Measurements from ENCODE around the gene ATL3.
A peak's percentile ranks its signal among the peaks of the same experiment; 100 is the strongest.
"Not testable (repeated sequence)": the region's sequence is repeated elsewhere in the genome, so short reads cannot be mapped to it uniquely, and the experiment has no call there.

Gene ATL3

DNA sequence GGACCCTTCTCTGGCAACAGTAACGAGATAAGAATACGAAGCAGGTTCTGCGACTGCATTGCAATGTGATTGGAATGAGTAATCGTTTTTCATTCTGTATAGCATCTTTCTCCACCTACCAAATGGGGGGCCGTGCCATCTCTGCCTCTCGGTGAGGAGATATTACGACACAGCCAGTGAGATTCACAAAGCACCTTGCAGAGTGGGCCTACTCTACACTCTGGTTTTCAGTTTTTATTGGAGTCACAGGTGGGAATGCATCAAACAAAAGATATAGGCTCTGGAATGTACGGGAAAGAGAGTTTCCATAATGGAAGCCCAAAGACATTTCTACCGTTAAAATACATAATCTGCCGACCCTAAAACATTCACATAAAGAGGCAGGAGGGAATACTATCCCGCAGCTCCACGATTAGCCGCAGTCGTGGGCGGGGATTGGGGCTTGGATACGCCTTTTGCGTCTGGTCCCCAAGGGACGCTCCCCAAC is 9.7 kb upstream of the ATL3 start:
- DNase-seq = no peak

GRCh38 chr11:63673579-63673978 is 2.4 kb upstream of the ATL3 start:
- no peak for DNase-seq

DNA sequence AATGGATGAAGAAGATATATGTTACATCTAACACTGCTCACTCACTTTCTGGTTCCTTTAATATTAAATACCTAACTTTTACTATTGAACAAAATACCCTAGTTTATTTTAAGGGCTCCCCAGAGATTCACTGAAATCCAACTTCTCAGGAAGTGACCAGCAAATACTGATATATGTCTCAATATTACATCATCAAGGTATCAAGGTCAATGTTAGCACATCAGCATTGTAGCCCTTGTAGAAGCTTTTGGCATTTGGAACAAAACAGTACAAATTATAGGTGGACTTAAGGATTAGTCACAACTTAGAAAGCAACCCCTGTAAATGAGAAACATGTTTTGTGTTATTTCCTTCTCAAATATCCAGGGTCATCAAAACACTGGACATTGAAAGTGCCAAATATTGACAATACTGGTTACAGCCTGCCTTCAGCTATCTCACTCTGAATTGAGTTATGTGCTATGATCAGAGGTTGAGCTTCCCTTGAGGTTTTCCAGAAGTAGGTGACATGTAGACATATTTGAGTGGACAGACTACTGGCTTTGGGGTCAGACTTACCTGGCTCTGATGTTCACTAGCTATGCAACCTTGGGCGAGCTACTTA is 1.9 kb upstream of the ATL3 start:
- no peak for DNase-seq

- DNase-seq = no peak
These were observed 934 bp upstream of the ATL3 start for GRCh38 chr11:63672156-63672463.

DNA sequence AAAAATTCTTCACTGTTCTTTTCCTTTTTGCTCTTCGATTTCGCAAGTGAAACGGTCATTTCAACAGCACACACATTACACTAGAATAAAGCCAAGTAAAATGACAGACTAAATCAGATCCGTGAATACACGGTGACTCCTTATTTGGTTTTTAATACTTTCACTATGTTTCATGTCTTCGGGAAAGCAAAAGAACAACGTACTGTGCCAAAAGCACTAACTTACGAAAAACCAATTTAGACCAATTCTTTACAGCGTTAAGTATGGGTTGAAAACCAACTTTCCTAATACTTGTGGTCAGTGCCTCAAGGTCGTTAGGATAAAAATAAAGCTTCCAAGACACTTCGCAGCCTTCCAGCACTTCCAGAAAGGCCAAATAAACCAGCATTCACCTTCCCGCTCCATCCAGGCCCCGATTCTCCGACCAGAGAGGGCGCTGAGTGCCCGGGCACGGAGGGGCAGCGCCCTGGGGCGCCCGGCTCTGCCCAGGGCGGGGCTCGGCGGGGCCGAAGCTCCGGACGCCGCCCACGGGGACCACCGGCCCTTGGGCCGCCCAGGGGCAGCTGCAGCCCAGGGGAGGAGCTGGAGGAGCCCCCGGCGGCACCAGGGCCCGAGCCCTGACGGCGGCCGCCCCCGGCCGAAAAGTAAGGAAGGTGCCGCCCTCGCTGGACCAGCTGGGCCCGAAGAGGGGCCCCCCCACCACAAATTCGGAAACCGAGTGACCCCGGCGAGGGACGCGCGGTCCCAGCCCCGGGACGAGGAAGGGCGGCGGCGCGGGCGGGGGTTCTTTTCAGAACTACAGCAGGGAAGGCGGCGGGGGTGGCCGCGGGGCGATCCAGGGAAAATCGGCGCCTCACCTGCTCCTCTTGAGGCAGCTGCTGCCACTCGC is 499 bp downstream of the ATL3 start:
- peak; percentile 77 for DNase-seq

DNA sequence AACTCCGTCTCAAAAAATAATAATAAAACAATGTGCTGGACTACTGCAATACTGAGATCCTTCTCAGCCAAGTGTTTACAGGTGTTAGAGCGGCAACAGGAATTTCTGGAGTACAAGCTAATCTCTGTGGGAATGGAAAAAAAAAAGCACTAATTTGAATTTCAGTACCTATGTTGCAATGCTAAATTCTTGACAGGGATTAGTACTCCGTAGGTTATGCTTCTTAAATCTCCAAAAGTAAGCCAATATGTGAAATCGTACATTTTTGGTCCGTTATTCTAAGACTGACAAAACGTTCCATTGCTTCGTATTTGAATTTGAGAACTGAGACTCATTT is 1.1 kb downstream of the ATL3 start:
- no peak for DNase-seq

DNA sequence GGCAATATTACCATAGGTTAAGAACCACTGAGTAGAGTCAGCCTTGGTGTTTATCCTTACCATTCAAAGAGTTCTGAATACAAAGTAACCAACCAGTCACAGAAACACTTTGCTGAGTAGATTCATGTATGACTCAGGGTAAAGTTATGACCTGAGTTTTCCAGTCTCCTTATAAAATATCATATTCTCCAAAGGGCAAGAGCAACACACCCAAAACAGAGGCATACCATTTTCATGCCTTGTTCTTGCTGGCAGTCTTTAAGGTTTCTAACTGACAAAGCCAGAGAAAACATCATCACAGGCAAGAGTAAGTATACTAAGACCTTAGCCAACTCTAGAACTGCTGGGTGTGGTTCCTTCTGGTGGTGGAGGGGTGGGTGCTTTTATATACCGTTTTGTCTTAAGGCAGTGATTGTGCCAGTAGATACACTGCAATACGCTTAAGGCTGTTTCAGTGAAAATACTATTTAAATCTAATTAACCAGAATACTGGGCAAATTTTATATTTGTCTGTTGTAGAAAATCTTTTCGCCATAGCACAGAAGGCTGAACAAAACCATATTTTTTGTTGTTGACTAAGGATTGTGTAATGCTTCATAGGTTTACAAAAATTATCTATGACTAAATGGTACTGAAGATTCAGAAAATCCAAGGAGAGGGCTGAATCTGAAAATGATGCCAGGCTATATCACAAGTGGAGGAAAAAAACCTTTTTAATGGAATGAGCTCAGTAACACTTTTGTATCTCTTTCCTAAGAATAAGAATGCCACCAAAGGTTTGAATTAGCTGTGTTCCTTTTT is 3.0 kb downstream of the ATL3 start:
- DNase-seq = no peak

GRCh38 chr11:63666874-63667273 is 4.3 kb downstream of the ATL3 start:
- DNase-seq = no peak

GRCh38 chr11:63663809-63664208 is 7.4 kb downstream of the ATL3 start:
- no peak for DNase-seq

GRCh38 chr11:63660972-63661371 is 10.2 kb downstream of the ATL3 start:
- no peak for DNase-seq

- DNase-seq = no peak
These were observed 18.5 kb downstream of the ATL3 start for GRCh38 chr11:63652671-63653070.

DNA sequence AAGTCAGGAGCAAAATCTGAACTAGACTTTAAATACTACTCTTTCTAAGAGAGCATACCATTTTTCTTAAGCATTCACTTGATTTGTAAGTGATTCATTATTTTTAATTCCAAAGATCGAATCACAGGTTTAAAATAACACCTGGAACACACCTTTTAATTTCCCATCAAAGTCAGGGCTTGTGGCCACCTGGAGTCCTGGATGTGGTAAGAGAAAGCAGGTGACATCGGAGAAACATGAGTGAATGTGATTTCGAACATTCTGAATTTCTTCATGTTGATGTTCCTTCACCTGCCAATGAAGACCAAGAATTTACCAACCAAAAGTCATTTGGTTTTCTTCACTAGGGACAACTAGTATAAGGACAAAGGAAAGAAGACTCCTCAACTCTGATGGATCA is 28.0 kb downstream of the ATL3 start:
- DNase-seq = no peak

- no peak for DNase-seq
These were observed 29.4 kb downstream of the ATL3 start for GRCh38 chr11:63641727-63642126.

- peak; percentile 16 for DNase-seq
These were observed 31.9 kb downstream of the ATL3 start for GRCh38 chr11:63639199-63639832.

DNA sequence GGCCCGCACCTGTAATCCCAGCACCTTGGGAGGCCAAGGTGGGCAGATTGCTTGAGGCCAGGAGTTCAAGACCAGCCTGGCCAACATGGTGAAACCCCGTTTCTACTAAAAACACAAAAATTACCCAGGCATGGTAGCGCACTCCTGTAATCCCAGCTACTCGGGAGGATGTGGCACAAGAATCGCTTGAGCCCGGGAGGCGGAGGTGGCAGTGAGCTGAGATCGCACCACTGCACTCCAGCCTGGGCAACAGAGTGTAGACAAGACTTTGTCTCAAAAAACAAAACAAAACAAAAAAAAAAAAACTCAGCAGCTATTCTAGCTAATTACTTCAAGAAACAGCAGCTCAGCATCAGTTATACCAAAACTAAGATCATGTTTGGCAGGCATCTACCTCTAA is 32.7 kb downstream of the ATL3 start:
- DNase-seq = not testable (repeated sequence)

DNA sequence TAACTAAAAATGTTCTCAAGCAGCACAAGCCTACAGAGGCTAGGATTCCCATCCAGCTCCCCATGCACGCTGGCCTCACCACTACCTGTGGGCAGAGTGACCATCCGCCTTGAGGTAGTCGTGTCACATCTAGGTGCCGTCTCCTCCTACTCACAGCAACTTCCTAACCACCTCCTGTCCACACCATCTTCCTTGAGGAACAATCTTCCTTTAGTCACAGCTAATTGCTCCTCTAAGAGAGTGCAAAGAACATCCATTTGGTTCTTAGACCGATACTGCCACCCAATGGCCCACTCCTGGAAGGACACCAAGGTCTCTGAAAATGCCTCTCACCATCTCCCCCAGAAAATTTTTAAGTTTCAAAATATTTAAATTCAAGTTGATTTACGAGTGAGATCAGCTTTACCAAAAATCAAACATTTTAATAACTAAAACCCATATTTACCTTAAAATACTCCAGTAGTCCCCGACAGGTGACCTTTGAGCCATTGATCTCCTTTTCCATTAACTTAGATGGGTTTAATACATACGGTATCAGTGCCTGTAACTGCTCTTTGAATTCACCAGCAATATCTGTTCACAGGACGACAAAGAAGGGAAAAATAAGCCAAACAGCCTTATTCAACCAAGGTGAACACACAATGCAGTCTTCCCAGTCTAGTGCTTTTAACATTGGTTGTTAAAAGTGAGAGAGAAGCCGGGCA is 35.3 kb downstream of the ATL3 start:
- DNase-seq = peak; percentile 69

- no peak for DNase-seq
These were observed 41.8 kb downstream of the ATL3 start for GRCh38 chr11:63629426-63629825.

- DNase-seq = peak; percentile 20
These were observed 47.5 kb downstream of the ATL3 start for GRCh38 chr11:63623513-63624140.

- peak; percentile 23 for DNase-seq
These were observed 48.9 kb downstream of the ATL3 start for GRCh38 chr11:63622323-63622722.

GRCh38 chr11:63621071-63621470 is 50.1 kb downstream of the ATL3 start:
- peak; percentile 59 for DNase-seq

- DNase-seq = no peak
These were observed 51.2 kb downstream of the ATL3 start for GRCh38 chr11:63619967-63620366.

DNA sequence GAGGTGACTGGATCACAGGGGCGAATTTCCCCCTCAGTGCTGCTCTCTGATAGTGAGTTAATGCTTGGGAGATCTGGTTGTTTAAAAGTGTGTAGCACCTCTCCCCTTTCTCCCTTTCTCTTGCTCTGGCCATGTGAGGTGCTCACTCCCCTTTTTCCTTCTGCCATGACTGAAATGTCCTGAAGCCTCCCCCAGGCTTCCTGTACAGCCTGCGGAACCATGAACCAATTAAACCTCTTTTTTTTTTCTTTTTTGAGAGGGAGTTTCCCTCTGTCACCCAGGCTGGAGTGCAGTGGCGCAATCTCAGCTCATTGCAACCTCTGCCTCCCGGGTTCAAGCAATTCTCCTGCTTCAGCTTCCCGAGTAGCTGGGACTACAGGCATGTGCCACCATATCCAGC is 53.5 kb downstream of the ATL3 start:
- DNase-seq = not testable (repeated sequence)
